ENCODE data around the gene MGLL. TPM values are rescaled to one million over a fixed set of nuclear protein-coding genes. Genes with fewer than 3 reads are reported as not detected.

Gene MGLL
- total and polyA plus RNA-seq, 8 donors: 8.6 to 318 (median 16.0) TPM

DNA sequence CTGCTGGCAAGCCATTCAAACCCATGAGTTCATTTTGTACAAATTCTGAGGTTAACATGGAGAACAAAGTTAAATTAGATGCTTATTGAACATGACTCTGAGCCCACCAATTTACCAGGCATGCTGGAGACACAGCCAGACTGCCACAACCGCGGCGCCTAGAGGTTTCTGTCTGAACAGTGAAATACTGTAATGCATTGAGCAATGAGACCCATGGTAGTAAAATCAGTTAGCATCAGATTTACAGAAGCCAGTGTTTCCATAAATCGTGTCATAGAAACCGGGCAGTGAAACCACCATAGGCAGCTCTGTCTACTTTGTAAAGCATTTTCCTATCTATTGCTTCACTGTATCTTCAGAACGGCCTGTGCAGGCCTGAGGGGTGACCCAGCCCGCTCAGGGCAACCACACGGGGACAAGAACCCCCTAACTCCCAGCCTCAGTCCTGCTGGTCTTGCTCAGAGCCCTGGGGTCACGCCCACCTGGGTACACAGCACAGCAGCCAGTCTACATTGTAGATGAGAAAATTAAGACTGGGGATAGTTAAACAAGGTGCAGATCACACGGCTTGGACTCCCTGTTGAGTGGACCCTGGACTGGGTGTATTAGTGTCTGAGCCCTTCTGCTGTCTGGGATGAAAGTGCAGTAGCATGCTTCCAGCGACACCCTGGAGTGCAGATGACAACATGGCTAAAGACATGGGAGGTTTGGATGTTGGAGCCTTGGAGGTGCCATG lies 44.2 kb downstream of the MGLL start:
- DNase-seq: no peak
- ATAC-seq: no peak
- H3K36me3 ChIP-seq: peaks cover 0 to 11% of the 10 kb centered on the region in 2 donors
- TF ChIP-seq, protein P1, sequence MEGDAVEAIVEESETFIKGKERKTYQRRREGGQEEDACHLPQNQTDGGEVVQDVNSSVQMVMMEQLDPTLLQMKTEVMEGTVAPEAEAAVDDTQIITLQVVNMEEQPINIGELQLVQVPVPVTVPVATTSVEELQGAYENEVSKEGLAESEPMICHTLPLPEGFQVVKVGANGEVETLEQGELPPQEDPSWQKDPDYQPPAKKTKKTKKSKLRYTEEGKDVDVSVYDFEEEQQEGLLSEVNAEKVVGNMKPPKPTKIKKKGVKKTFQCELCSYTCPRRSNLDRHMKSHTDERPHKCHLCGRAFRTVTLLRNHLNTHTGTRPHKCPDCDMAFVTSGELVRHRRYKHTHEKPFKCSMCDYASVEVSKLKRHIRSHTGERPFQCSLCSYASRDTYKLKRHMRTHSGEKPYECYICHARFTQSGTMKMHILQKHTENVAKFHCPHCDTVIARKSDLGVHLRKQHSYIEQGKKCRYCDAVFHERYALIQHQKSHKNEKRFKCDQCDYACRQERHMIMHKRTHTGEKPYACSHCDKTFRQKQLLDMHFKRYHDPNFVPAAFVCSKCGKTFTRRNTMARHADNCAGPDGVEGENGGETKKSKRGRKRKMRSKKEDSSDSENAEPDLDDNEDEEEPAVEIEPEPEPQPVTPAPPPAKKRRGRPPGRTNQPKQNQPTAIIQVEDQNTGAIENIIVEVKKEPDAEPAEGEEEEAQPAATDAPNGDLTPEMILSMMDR (IDR thresholded peaks at IDR 0.05): no peak
- H3K4me3 ChIP-seq: no peak overlapping the region
- intact Hi-C loops (cut with DNase I): no loop called here
- no peaks in the 10 kb centered on the region for H3K9me3 ChIP-seq
- no peaks in the 10 kb centered on the region for H3K27me3 ChIP-seq
- no peak overlapping the region for H3K27ac ChIP-seq
- peaks cover 20 to 80% of the 10 kb centered on the region in 2 donors for H3K4me1 ChIP-seq

GRCh38 chr3:127777332-127777731 lies 45.0 kb downstream of the MGLL start:
- TF ChIP-seq, protein P1 (IDR thresholded peaks at IDR 0.05): no peak
- no peak overlapping the region for H3K4me3 ChIP-seq
- ATAC-seq (no peak), DNase-seq (no peak)
- H3K9me3 ChIP-seq: no peaks in the 10 kb centered on the region
- no peak overlapping the region for H3K27ac ChIP-seq
- H3K36me3 ChIP-seq: peaks cover 0 to 9% of the 10 kb centered on the region in 2 donors
- H3K4me1 ChIP-seq: peaks cover 20 to 86% of the 10 kb centered on the region in 2 donors
- intact Hi-C loops (cut with DNase I): no loop called here
- no peaks in the 10 kb centered on the region for H3K27me3 ChIP-seq

- H3K4me1 ChIP-seq: peaks cover 20 to 87% of the 10 kb centered on the region in 2 donors
- ATAC-seq (no peak), DNase-seq (no peak)
- peaks cover 0 to under 1% of the 10 kb centered on the region in 2 donors for H3K36me3 ChIP-seq
- intact Hi-C loops (cut with DNase I): no loop called here
- peak overlapping the region in 1 of 2 donors; percentile 74 for H3K27ac ChIP-seq
- H3K9me3 ChIP-seq: no peaks in the 10 kb centered on the region
- no peak overlapping the region for H3K4me3 ChIP-seq
- TF ChIP-seq, protein P1 (IDR thresholded peaks at IDR 0.05): no peak
- H3K27me3 ChIP-seq: no peaks in the 10 kb centered on the region
Measured at GRCh38 chr3:127776347-127776746, 46.0 kb downstream of the MGLL start.

- intact Hi-C loops (cut with DNase I): no loop called here
- TF ChIP-seq, protein P1 (IDR thresholded peaks at IDR 0.05): no peak
- H3K9me3 ChIP-seq: no peaks in the 10 kb centered on the region
Measured at GRCh38 chr3:127775398-127776109, 46.8 kb downstream of the MGLL start.

GRCh38 chr3:127774647-127775046 lies 47.7 kb downstream of the MGLL start:
- ATAC-seq (no peak), DNase-seq (no peak)
- no peak overlapping the region for H3K4me3 ChIP-seq
- peaks cover 13 to 87% of the 10 kb centered on the region in 2 donors for H3K4me1 ChIP-seq
- H3K9me3 ChIP-seq: no peaks in the 10 kb centered on the region
- no peaks in the 10 kb centered on the region for H3K27me3 ChIP-seq
- TF ChIP-seq, protein P1 (IDR thresholded peaks at IDR 0.05): no peak
- intact Hi-C loops (cut with DNase I): no loop called here
- H3K36me3 ChIP-seq: no peaks in the 10 kb centered on the region
- no peak overlapping the region for H3K27ac ChIP-seq

More at GRCh38 chr3:127775398-127776109, 46.8 kb downstream of the MGLL start:
- no peak for DNase-seq
- peak; percentile 32 for ATAC-seq
- no peaks in the 10 kb centered on the region for H3K27me3 ChIP-seq
- peaks cover 14 to 87% of the 10 kb centered on the region in 2 donors for H3K4me1 ChIP-seq
- H3K36me3 ChIP-seq: no peaks in the 10 kb centered on the region
- no peak overlapping the region for H3K4me3 ChIP-seq
- H3K27ac ChIP-seq: peak overlapping the region; percentile 41 to 74
